Measurements from ENCODE around the gene JMJD1C. TPM values are rescaled to one million over a fixed set of nuclear protein-coding genes. Genes with fewer than 3 reads are reported as not detected.

Gene JMJD1C
- total and polyA plus RNA-seq, 10 of the 15 experiments (the other 5 are each of a cell fraction or from before 2014, with no cell fraction given): 31.2 to 83.3 (median 49.5) TPM

DNA sequence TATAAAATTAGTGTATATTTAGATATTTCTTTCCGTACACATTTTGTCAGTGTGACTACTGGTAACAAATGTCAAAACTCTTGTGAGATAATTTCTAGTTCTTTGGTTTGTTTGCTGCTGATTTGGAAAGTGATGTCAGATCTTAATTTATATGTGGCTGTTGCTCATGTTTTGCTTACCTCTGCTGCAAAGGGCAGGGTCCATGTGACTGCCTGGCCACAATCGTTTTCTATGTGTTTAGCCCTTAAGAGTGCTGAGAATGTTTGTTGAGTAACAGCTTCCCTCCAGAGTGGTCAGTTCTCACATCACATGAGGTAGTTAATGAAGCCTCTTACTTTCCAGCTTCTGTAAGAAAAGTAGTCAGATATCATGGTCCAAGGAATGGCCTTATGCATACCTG, 328.5 kb downstream of the JMJD1C start:
- FAIRE-seq: peak; percentile 23
- in situ Hi-C loops (cut with MboI) (no loop called here), intact Hi-C loops (cut with micrococcal nuclease; ENCODE audit: unreplicated experiment) (loop anchor here (10.0 kb wide), 1 partner anchor 453 kb away; no protein-coding TSS in a partner anchor)
- Histone ChIP-seq H3K9me3 (replicated peaks; ENCODE audit: control insufficient read depth, insufficient read depth, low read length) (no peaks in the 10 kb centered on the region; the same call in 2 of the 3 replicates), H3K9ac (ENCODE audit: control insufficient read depth, insufficient read depth, low read length) (no peak overlapping the region), H3K79me2 (ENCODE audit: control insufficient read depth, insufficient read depth, low read length) (peaks cover 79% of the 10 kb centered on the region), H3K4me1 (ENCODE audit: control insufficient read depth, insufficient read depth, low read length) (peaks cover 6% of the 10 kb centered on the region; the same call in 1 of the 2 replicates), H3K4me3 (no peak overlapping the region), H3K27me3 (replicated peaks in 1 of 2; ENCODE audit: control insufficient read depth in 2 of 2, insufficient read depth in 2 of 2, low read length in 1 of 2) (no peaks in the 10 kb centered on the region), H3K4me2 (ENCODE audit: control insufficient read depth, insufficient read depth) (peak overlapping the region; percentile 47; the same call in 1 of the 2 replicates), H3K27ac (ENCODE audit: control insufficient read depth, insufficient read depth) (no peak overlapping the region), H4K20me1 (ENCODE audit: control insufficient read depth, insufficient read depth) (peaks cover 3% of the 10 kb centered on the region; the same call in 1 of the 2 replicates), H3K36me3 (ENCODE audit: control insufficient read depth in 2 of 2, insufficient read depth in 2 of 2, low read length in 1 of 2) (no peaks in the 10 kb centered on the region; a peak in 1 of 4 replicates), H2AFZ (ENCODE audit: control insufficient read depth, low read depth, low read length) (no peak overlapping the region)
- DNase-seq (ENCODE audit: low read depth, low spot score): no peak
- RAD21 ChIA-PET (ENCODE audit: unreplicated experiment): interaction anchor here (0.9 to 3.1 kb wide), 6 partner anchors 9 to 609 kb away, joined by 3 to 15 read pairs (median 4); no protein-coding TSS in a partner anchor
- CTCF ChIA-PET: interaction anchor here (1.0 to 7.8 kb wide), 9 partner anchors 9 to 700 kb away, joined by 3 to 71 read pairs (median 4); no protein-coding TSS in a partner anchor
- WGBS (ENCODE audit: insufficient coverage, insufficient replicate concordance, low lambda C conversion rate, missing lambda C conversion rate): 67% methylated on average over 2 of the region's 2 CpGs
- POLR2A ChIA-PET: interaction anchor here (0.8 kb wide), 1 partner anchor 9 kb away, joined by 3 read pairs; no protein-coding TSS in a partner anchor
- ATAC-seq: 0 out of 3 replicates have a peak, but pooled peaks have one; percentile 4
- no TSS peak for BruUV-seq (replicated peaks)
- SMC1A ChIA-PET (ENCODE audit: uncharacterized antibody, unreplicated experiment): interaction anchor here (1.1 to 7.0 kb wide), 12 partner anchors 9 to 646 kb away, joined by 3 to 53 read pairs (median 4); partner anchors contain the start of gene EGR2
- TF ChIP-seq NFIC (IDR thresholded peaks at IDR 0.05; ENCODE audit: low read depth, low read length) (no peak), CBX3 (IDR thresholded peaks at IDR 0.05; ENCODE audit: borderline replicate concordance, low read depth) (no peak), SUZ12 (IDR thresholded peaks at IDR 0.05; ENCODE audit: unreplicated experiment) (no peak), NFYB (IDR thresholded peaks at IDR 0.05; ENCODE audit: insufficient read depth, low read depth, low read length) (no peak), NRF1 (conservative IDR thresholded peaks at IDR 0.05; ENCODE audit: low read depth, low read length) (no peak), JUNB (IDR thresholded peaks at IDR 0.05) (no peak), RUNX3 (IDR thresholded peaks at IDR 0.05; ENCODE audit: low read length) (0 out of 2 replicates have a peak, but pooled peaks have one; percentile 8), BACH1 (IDR thresholded peaks at IDR 0.05; ENCODE audit: borderline replicate concordance) (no peak), EGR1 (IDR thresholded peaks at IDR 0.05; ENCODE audit: borderline replicate concordance in 1 of 2, low read depth in 2 of 2, low read length in 2 of 2) (no peak), MXI1 (IDR thresholded peaks at IDR 0.05; ENCODE audit: low read depth, low read length) (0 out of 2 replicates have a peak, but pooled peaks have one; percentile 14), KDM1A (IDR thresholded peaks at IDR 0.05; ENCODE audit: borderline replicate concordance) (no peak), RAD51 (IDR thresholded peaks at IDR 0.05) (peak; percentile 53), CREB1 (IDR thresholded peaks at IDR 0.05; ENCODE audit: low read depth) (no peak), ATF7 (IDR thresholded peaks at IDR 0.05; ENCODE audit: low read depth) (peak; percentile 52; the same call in 1 of the 2 replicates)
- TF ChIP-seq, protein P1, sequence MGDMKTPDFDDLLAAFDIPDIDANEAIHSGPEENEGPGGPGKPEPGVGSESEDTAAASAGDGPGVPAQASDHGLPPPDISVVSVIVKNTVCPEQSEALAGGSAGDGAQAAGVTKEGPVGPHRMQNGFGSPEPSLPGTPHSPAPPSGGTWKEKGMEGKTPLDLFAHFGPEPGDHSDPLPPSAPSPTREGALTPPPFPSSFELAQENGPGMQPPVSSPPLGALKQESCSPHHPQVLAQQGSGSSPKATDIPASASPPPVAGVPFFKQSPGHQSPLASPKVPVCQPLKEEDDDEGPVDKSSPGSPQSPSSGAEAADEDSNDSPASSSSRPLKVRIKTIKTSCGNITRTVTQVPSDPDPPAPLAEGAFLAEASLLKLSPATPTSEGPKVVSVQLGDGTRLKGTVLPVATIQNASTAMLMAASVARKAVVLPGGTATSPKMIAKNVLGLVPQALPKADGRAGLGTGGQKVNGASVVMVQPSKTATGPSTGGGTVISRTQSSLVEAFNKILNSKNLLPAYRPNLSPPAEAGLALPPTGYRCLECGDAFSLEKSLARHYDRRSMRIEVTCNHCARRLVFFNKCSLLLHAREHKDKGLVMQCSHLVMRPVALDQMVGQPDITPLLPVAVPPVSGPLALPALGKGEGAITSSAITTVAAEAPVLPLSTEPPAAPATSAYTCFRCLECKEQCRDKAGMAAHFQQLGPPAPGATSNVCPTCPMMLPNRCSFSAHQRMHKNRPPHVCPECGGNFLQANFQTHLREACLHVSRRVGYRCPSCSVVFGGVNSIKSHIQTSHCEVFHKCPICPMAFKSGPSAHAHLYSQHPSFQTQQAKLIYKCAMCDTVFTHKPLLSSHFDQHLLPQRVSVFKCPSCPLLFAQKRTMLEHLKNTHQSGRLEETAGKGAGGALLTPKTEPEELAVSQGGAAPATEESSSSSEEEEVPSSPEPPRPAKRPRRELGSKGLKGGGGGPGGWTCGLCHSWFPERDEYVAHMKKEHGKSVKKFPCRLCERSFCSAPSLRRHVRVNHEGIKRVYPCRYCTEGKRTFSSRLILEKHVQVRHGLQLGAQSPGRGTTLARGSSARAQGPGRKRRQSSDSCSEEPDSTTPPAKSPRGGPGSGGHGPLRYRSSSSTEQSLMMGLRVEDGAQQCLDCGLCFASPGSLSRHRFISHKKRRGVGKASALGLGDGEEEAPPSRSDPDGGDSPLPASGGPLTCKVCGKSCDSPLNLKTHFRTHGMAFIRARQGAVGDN (IDR thresholded peaks at IDR 0.05): peak; percentile 22; the same call in 1 of the 2 replicates
- TF ChIP-seq, protein P2, sequence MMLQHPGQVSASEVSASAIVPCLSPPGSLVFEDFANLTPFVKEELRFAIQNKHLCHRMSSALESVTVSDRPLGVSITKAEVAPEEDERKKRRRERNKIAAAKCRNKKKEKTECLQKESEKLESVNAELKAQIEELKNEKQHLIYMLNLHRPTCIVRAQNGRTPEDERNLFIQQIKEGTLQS (IDR thresholded peaks at IDR 0.05; ENCODE audit: borderline replicate concordance, extremely low read depth, low read depth, low read length): no peak
- TF ChIP-seq, protein P3, sequence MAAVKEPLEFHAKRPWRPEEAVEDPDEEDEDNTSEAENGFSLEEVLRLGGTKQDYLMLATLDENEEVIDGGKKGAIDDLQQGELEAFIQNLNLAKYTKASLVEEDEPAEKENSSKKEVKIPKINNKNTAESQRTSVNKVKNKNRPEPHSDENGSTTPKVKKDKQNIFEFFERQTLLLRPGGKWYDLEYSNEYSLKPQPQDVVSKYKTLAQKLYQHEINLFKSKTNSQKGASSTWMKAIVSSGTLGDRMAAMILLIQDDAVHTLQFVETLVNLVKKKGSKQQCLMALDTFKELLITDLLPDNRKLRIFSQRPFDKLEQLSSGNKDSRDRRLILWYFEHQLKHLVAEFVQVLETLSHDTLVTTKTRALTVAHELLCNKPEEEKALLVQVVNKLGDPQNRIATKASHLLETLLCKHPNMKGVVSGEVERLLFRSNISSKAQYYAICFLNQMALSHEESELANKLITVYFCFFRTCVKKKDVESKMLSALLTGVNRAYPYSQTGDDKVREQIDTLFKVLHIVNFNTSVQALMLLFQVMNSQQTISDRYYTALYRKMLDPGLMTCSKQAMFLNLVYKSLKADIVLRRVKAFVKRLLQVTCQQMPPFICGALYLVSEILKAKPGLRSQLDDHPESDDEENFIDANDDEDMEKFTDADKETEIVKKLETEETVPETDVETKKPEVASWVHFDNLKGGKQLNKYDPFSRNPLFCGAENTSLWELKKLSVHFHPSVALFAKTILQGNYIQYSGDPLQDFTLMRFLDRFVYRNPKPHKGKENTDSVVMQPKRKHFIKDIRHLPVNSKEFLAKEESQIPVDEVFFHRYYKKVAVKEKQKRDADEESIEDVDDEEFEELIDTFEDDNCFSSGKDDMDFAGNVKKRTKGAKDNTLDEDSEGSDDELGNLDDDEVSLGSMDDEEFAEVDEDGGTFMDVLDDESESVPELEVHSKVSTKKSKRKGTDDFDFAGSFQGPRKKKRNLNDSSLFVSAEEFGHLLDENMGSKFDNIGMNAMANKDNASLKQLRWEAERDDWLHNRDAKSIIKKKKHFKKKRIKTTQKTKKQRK (IDR thresholded peaks at IDR 0.05; ENCODE audit: low read depth, low read length): no peak

Measured in GM12878 (cell line).